ENCODE measurements around the gene CHST15.

Gene CHST15

DNA sequence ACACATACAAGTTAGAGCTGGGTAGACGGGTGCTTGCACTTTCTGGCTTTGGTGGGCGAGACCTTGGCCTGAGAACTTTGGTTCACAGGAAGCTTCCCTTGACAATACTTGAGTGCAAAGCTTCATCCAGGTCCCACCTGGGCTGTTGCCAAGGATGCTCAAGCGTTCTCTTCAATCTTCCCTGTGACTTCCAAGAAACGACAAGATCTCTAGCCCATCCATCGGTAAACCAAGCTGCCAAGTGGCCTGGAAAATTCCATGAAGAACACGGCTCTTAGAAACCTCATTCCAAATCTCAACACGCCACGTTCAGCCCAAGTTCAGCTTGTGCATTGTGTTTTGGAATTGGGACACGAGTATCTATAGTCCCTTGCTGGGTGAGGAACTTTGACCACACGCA lies 84.7 kb downstream of the CHST15 start:
- DNase-seq, result no peak

- no peak for DNase-seq
Measured at GRCh38 chr10:124008187-124008586, 85.2 kb downstream of the CHST15 start.

DNA sequence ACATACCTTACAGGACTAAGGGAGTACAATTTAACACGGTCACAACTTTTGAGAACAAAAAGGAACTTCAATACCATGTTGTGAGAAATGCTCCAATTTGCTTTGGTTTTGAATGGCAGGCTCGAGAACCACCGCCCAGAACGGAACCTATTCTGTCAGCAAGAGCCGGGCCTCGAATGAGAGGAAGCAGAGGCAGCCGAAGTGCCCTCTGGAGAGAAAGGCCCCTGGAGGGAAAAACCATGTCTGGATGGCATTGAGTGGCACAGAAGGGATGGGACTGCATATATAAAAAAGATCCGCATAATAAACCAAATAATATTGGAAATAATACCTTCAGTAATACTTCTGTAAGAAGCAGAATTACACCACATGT lies 85.6 kb downstream of the CHST15 start:
- no peak for DNase-seq

DNA sequence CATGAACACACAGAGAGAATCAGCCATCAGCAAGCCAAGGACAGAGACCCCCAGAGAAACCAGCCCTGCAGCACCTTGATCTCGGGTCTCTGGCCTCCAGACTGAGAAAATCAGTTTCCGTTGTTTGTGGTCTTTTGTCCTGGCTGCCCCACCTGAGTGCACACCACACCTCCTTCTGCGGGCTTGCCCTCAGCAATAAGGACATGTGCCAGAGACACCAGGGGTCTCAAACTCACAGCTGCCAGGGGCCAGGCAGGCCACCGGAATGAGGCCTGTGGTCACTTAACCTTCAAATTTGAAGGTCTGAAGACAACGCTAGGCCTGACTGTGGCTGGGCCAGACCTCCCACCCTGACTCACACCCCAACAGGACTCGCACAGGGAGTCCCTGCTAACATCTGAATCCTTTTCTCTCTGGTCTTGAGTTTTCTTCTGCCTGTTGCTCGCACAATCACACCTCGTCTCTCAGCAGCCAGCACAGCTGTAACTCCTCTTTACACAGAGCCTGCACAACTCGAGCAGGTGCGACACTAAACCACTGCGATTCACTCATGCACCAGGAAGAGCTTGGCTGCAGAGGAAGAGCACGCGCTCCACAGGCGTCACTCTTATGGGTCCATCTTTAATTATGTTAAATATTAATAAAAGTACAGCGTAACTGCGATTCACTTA lies 86.2 kb downstream of the CHST15 start:
- no peak for DNase-seq

GRCh38 chr10:124006526-124006925 lies 86.9 kb downstream of the CHST15 start:
- no peak for DNase-seq

DNA sequence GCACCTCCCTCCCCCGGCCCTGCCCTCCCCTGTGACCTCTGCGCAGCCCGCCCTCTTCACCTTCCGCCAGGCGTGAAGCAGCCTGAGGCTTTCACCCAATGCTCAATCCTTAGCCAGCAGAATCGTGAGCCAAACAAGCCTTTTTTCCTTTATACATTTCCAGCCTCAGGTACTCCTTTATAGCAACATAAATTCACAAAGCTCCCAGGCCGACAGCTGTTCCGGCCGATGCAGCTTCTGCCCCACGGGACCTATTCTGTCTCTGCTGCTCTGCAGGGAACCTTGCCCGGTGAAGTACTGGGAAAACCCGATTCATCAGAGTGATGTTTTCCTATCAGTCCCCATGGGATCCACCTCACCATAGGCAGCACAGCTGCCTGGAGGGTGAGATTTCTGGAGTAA lies 87.4 kb downstream of the CHST15 start:
- DNase-seq, result peak; percentile 27

DNA sequence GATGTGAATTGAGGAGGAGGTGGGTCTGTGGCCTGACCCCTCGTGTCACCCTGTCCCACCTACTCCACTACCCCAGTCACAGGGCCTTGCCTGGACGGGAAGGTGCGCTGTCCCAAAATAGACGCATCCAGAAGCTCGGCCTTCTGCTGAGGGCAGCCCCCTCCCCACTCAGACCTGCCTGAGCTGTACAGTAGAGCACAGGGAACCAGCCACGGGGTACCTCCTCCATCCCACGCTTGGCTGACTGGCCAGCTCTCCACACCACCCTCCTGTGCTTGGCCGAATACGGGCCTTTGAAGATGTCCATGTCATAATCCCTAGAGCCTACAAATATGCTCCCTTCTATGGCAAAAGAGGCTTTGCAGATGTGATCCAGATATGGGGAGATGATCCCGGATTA lies 88.3 kb downstream of the CHST15 start:
- no peak for DNase-seq

GRCh38 chr10:124004663-124005004 lies 88.8 kb downstream of the CHST15 start:
- DNase-seq, result no peak

DNA sequence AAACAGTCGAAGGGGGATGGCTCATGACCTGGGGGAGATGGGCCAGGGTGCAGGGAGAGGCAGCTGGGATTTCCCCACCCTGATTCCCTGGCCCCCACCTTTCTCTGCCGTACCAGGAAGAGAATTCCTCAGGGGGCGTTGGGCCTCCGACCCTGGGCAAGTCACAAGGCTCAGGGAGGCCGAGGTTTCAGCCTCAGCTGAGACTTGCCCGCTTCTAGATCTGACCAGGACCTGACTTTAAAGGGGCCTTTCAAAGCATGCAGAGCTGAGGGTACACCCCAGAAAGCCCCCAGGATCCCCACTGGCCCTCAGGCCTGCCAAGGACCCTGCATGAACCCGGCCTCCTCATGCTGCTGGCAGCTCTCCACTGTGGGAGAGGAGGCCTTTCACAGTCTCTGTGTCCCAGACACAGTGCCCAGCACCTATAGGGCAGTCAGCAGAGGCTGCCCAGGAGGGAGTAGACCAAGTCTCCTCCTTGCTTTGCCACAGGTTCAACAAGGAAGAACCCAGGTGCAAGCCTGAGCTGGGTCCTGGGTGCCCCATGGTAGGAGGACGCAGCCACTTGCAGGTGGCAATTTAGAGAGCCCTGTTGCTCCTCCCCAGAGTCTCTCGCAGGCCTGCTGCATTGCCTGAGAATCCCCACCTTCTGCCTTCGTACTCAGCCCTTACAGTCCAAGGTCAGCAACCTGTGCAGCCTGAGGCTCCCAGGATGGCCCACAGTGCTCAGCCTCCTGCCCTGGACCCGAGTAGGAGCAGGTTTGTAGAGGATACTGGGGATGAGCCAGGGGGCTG lies 89.3 kb downstream of the CHST15 start:
- DNase-seq, result no peak

GRCh38 chr10:124003481-124003870 lies 89.9 kb downstream of the CHST15 start:
- no peak for DNase-seq

DNA sequence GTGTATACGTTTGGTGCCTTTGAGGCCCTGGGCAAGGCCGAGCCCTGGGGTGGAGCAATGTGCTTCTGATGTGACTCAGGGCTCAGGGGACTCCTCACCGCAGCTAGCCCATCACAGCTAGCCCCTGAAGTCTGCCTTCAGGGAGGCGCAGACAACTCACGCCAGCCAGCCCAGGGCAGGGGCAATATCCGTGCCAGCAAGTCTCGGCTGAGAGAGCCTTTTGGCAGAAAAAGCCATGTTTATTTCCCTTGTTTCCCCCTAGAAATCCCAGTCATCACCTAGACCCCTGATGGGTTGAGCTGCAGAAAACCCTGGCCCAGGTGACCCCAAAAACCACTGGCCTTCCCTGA lies 90.4 kb downstream of the CHST15 start:
- no peak for DNase-seq

- DNase-seq, result no peak
Measured at GRCh38 chr10:124002391-124003069, 90.9 kb downstream of the CHST15 start.

- no peak for DNase-seq
Measured at GRCh38 chr10:124001391-124002148, 91.8 kb downstream of the CHST15 start.

DNA sequence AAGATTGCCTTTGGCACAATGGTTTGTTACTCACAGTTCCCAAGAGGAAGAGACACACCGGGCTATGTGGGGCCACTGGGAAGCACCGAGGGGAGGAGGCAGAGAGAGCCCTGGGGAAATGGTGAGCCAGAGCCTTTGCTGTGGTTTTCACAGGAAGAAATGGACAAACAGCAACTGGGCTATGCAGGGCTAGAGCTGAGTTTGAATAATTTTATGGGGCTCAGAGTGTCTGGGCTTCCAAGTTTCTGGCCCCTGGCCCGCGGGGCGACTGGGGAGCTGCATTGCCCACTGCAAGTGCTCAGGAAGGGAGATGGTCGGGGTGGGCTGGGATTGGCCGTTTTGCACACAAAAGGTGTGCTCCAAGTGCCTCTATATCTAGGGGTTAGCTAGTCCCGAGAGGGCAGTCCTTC lies 92.6 kb downstream of the CHST15 start:
- DNase-seq, result peak; percentile 20

- DNase-seq, result no peak
Measured at GRCh38 chr10:123999956-124000615, 93.3 kb downstream of the CHST15 start.

- DNase-seq, result no peak
Measured at GRCh38 chr10:123999261-123999660, 94.1 kb downstream of the CHST15 start.

DNA sequence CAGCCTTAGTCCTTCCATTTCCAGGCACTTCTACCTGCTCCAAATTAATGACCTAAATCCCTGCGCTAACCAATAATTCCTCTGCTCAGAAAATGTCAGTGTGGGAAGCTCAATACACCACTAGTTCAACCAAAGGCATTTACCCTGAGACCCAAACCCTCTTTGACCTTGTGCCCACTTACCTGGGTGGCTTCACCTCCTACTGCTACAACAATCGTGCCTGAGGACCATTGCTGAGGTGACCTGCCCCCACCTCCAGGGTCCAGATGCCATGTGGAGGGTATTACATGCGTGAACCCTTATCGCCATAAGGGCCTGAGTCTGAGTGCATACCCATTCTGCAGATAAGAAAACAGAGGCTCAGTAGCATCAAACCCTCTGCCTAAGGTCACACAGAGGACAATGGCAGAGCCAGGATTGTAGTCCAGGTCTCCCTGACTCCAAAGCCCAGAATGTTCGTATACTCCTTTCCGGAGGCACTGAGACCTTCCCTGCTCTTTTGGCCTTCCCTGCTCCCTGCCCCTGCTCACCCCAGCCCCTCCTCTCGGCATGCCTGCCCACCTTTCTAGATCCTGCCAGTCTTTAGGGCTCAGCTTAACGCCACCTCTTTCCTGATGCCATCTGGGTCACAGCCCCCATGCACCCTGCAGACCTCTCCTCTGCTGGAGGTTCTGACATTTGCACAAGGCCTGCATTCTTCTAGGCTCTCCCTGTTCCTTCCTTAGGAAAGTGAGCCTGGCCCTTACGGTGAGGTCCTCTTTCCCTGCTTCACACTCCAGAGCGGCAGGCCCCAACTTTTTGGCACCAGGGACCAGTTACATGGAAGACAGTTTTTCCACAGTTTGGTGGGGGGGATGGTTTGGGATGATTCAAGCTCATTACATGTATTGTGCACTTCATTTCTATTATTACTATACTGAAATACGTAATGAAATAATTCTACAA lies 94.9 kb downstream of the CHST15 start:
- no peak for DNase-seq

DNA sequence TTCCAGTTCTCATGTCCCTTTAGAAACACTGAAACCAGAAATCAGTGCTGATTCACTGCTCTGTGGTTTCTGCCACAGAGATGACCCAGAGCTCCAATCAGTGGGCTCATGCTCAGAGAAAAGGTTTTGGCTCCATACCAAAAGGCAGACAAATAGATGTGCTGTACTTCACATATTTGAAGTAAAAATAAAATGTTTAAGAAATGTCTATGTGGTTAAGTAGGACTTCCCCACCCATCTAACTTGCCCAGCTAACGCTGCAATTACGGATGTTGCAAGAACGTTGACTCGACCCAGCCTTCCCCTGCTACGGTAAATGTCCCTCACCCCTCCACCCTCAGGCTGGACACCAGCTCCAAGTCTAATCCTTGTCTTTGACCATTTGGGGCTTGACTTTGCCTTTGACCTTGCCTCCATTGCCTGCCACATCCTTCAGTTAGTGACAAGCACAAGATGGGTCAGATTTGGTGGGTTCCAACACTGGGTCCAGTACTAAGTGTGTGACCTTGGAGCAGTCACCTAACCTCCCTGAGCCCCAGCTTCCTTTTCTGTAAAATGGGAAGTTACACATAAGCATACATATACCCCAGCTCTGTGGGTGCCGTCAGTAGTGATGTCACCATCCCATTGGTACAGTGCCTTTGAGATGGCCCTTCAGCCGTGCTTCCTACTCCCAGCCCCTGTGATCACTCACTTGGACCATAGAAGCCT lies 95.8 kb downstream of the CHST15 start:
- peak; percentile 97 for DNase-seq

- no peak for DNase-seq
Measured at GRCh38 chr10:123997013-123997412, 96.4 kb downstream of the CHST15 start.

- DNase-seq, result no peak
Measured at GRCh38 chr10:123996302-123996701, 97.1 kb downstream of the CHST15 start.
